Lung (tissue), 12 donors: ENCODE measurements around the gene SLC35F3. TPM values are rescaled to one million over a fixed set of nuclear protein-coding genes. Genes with fewer than 3 reads are reported as not detected.

Experiments
- ATAC-seq: fragments of 200-7000 bp; cut with Tn5 transposase; one replicate; pipeline ENCODE4 v1.9.1; 2020; ENCODE audit warnings: moderate number of reproducible peaks; ENCODE audit not compliant: insufficient read depth, low FRiP score
- DNase-seq, 3 donors: peaks; one replicate each; pipeline ENCODE4 v3.0.0-alpha.2; 2013 to 2017
- H3K27ac ChIP-seq, 2 donors: one replicate each; pipeline ENCODE4 v1.5.1; 2013; ENCODE audit warnings: mild to moderate bottlenecking in 2 of 2, moderate library complexity in 2 of 2, control low read depth in 1 of 2, inconsistent platforms in 1 of 2, low read depth in 1 of 2, low read length in 1 of 2
- H3K27me3 ChIP-seq, 3 donors: one replicate each; pipeline ENCODE4 v1.5.1; 2013; ENCODE audit warnings: low read length in 2 of 3; ENCODE audit not compliant: control insufficient read depth in 3 of 3, insufficient read depth in 3 of 3
- H3K36me3 ChIP-seq, 4 donors: one replicate each; pipeline ENCODE4 v1.5.1; 2013; ENCODE audit warnings: low read length in 4 of 4, mild to moderate bottlenecking in 1 of 4, moderate library complexity in 1 of 4; ENCODE audit not compliant: control insufficient read depth in 4 of 4, insufficient read depth in 4 of 4
- H3K4me1 ChIP-seq, 5 donors: one replicate each; pipeline ENCODE4 v1.5.1; 2013; ENCODE audit warnings: low read length in 5 of 5, mild to moderate bottlenecking in 2 of 5, moderate library complexity in 1 of 5; ENCODE audit not compliant: control insufficient read depth in 5 of 5, insufficient read depth in 5 of 5
- H3K4me3 ChIP-seq: one replicate; pipeline ENCODE4 v1.5.1; 2013; ENCODE audit warnings: mild to moderate bottlenecking, control low read depth, moderate library complexity
- H3K9ac ChIP-seq, 2 donors: one replicate each; pipeline ENCODE4 v1.5.1; 2013; ENCODE audit warnings: low read length in 2 of 2, control low read depth in 1 of 2; ENCODE audit not compliant: insufficient read depth in 1 of 2
- H3K9me3 ChIP-seq, 4 donors: one replicate each; pipeline ENCODE4 v1.5.1; 2013; ENCODE audit warnings: low read length in 3 of 4, mild to moderate bottlenecking in 1 of 4, moderate library complexity in 1 of 4; ENCODE audit not compliant: control insufficient read depth in 4 of 4, insufficient read depth in 3 of 4
- CTCF ChIP-seq: IDR thresholded peaks from 2 replicates; pipeline ENCODE4 v1.5.1; 2012; ENCODE audit warnings: mild to moderate bottlenecking; ENCODE audit errors: control extremely low read depth, extremely low read depth
- WGBS, 2 donors: extraction: QIAGEN DNeasy Blood & Tissue Kit; methylation state at CpG; one replicate each; pipeline ENCODE4 v1.1.7; 2013; 5-methylcytosine and 5-hydroxymethylcytosine counted together
- polyA plus RNA-seq, 2 donors: library from polyadenylated mRNA; stranded (reverse); fragments of 200-250 nt; gene quantifications; one replicate each; pipeline ENCODE4 v1.2.1, GENCODE V29; 2013
- total RNA-seq, 2 donors: library from RNA; depleted of rRNA in 1 of 2; stranded (reverse); fragments of >200 nt in 1 of 2; gene quantifications; one replicate each; pipeline ENCODE4 v1.2.1, GENCODE V29; 2014 to 2021
- donor health status: control.
- donor health status: control.
- donor health status: Bipolar disorder and iron deficiency.
- donor health status: healthy.
- donor health status: DM: yes; HTN: yes; CAD: no.

SLC35F3 gene
- total and polyA plus RNA-seq, 4 donors: 0.09 to 1.4 (median 0.48) TPM

GRCh38 chr1:234231893-234232276 is 327.4 kb downstream of the SLC35F3 start:
- Histone ChIP-seq H3K4me1 (peaks cover 0 to 7% (median 0%) of the 10 kb centered on the region in 5 donors), H3K4me3 (no peak overlapping the region), H3K27ac (no peak overlapping the region), H3K9me3 (peaks cover 0 to 6% (median 0%) of the 10 kb centered on the region in 4 donors), H3K9ac (no peak overlapping the region), H3K36me3 (no peaks in the 10 kb centered on the region), H3K27me3 (peaks cover 0 to 19% (median 11%) of the 10 kb centered on the region in 3 donors)
- ATAC-seq (no peak), DNase-seq (no peak)
- TF ChIP-seq CTCF: no peak
- WGBS, 2 donors: 89 to 94% methylated on average over 13 of the region's 13 CpGs

GRCh38 chr1:234234199-234234598 is 329.7 kb downstream of the SLC35F3 start:
- Histone ChIP-seq H3K9ac (no peak overlapping the region), H3K4me1 (peaks cover 0 to 7% (median 0%) of the 10 kb centered on the region in 5 donors), H3K27me3 (peaks cover 0 to 14% (median 0%) of the 10 kb centered on the region in 3 donors), H3K4me3 (no peak overlapping the region), H3K36me3 (no peaks in the 10 kb centered on the region), H3K9me3 (peaks cover 0 to 6% (median 0%) of the 10 kb centered on the region in 4 donors), H3K27ac (no peak overlapping the region)
- 74% methylated on average over 6 of the region's 6 CpGs for WGBS, 2 donors
- DNase-seq: no peak
- no peak for ATAC-seq
- no peak for TF ChIP-seq CTCF

GRCh38 chr1:234235434-234235881 is 331.0 kb downstream of the SLC35F3 start:
- Histone ChIP-seq H3K27ac (no peak overlapping the region), H3K27me3 (peaks cover 0 to 3% (median 0%) of the 10 kb centered on the region in 3 donors), H3K4me3 (no peak overlapping the region), H3K9me3 (peaks cover 0 to 6% (median 0%) of the 10 kb centered on the region in 4 donors), H3K9ac (no peak overlapping the region), H3K4me1 (peaks cover 0 to 5% (median 0%) of the 10 kb centered on the region in 5 donors), H3K36me3 (no peaks in the 10 kb centered on the region)
- no peak for TF ChIP-seq CTCF
- DNase-seq: no peak
- WGBS, 2 donors: 80 to 87% methylated on average over 4 of the region's 4 CpGs
- ATAC-seq: no peak

- DNase-seq (no peak), ATAC-seq (no peak)
- Histone ChIP-seq H3K4me3 (no peak overlapping the region), H3K9ac (no peak overlapping the region), H3K36me3 (no peaks in the 10 kb centered on the region), H3K27me3 (no peaks in the 10 kb centered on the region), H3K27ac (no peak overlapping the region), H3K4me1 (no peaks in the 10 kb centered on the region), H3K9me3 (peaks cover 0 to 2% (median 0%) of the 10 kb centered on the region in 4 donors)
- WGBS, 2 donors: 89 to 94% methylated on average over 2 of the region's 2 CpGs
- TF ChIP-seq CTCF: no peak
These were observed 332.9 kb downstream of the SLC35F3 start for GRCh38 chr1:234237393-234237792.
